Measurements from ENCODE around the gene SUV39H1.
"Not testable (repeated sequence)": the region's sequence is repeated elsewhere in the genome, so short reads cannot be mapped to it uniquely, and the experiment has no call there.

Gene SUV39H1

DNA sequence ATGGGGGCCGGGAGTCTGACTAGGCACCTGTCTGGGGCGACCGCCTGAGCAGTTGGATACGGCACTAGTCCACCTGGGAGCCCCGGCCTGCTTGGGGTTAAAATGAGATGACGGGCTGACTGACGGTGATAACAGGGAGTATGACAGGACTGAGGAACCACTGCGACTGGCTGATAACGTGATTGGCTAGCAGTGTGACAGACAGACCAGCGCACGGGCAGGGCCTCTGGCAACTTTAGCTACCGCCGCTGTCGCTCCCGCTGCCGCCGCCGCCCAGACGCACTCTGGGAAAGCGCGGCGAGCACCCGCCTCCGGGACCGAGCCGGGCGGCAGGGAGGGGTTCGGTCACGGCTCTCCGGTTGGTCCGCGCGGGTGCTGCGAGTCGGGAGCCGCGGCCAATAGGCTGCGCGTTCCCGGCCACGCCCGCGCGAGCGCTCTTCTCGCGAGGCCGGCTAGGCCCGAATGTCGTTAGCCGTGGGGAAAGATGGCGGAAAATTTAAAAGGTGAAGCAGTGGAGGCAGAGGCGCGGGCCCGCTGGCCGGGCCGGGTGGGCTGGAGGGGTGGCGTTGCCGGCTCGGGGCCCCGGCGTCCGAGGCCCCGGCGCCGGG, at the start of gene SUV39H1:
TSS of gene SUV39H1 (plus strand) at position 434 of the 608 bp plus-strand sequence. CDS start at position 485, 51 bp downstream.
- peak; percentile 83 for DNase-seq (ENCODE audit: low spot score)

GRCh38 chrX:48648336-48648751, 48.2 kb upstream of the SUV39H1 start:
- no peak for DNase-seq (ENCODE audit: low spot score)

GRCh38 chrX:48649102-48649501, 47.4 kb upstream of the SUV39H1 start:
- DNase-seq (ENCODE audit: low spot score), result no peak

DNA sequence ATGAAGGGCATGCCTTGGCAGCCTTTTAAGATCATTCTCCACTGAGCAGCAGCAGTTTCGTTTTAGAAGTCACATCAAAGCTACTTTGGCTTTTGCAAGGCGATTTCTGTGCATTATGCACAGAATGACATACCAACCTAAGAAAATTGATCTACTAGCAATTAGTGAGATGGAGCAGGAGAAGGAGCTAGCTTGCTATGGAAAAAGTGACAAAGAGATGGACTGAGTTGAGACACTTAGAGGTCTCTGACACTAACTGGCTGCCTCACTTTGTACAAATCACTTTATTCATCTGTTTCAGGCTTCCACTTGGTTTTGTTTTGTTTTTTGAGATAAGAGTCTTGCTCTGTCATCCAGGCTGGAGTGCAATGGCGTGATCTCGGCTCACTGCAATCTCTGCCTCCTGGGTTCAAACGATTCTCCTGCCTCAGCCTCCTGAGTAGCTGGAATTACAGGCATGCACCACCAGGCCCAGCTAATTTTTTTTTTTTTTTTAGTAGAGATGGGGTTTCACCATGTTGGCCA, 44.4 kb upstream of the SUV39H1 start:
- not testable (repeated sequence) for DNase-seq (ENCODE audit: low spot score)

DNA sequence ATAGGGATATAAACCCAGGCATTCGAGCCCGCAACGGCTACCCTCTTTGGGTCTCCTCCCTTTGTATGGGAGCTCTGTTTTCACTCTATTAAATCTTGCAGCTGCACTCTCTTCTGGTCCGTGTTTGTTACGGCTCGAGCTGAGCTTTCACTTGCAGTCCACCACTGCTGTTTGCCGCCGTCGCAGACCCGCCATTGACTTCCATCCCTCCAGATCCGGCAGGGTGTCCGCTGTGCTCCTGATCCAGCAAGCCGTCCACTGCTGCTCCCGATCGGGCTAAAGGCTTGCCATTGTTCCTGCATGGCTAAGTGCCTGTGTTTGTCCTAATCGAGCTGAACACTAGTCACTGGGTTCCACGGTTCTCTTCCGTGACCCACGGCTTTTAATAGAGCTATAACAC, 41.8 kb upstream of the SUV39H1 start:
- DNase-seq (ENCODE audit: low spot score), result not testable (repeated sequence)

DNA sequence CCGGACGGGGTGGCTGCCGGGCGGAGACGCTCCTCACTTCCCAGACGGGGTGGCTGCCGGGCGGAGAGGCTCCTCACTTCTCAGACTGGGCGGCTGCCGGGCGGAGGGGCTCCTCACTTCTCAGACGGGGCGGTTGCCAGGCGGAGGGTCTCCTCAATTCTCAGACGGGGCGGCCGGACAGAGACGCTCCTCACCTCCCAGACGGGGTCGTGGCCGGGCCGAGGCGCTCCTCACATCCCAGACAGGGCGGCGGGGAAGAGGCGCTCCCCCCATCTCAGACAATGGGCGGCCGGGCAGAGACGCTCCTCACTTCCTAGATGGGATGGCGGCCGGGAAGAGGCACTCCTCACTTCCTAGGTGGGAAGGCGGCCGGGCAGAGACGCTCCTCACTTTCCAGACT, 36.8 kb upstream of the SUV39H1 start:
- not testable (repeated sequence) for DNase-seq (ENCODE audit: low spot score)

GRCh38 chrX:48663241-48663640, 33.3 kb upstream of the SUV39H1 start:
- no peak for DNase-seq (ENCODE audit: low spot score)

DNA sequence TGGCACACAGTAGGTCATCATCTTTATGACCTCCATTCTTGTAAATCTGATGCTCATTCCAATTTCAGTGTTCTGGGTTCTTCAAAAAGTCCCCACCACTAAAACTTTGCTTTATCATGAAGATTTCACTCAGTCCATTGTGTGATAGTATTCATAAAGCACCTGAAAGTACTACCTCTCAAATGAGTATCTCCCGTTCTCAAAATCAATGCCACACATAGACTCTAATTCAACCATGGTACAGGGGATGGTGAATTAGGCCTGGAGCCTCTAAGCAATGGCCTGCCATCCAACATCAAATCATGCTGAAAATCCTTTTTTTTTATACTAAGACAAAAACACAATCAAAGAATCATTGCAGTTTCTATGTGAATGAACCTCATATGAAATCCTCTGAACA, 32.4 kb upstream of the SUV39H1 start:
- DNase-seq (ENCODE audit: low spot score), result no peak

DNA sequence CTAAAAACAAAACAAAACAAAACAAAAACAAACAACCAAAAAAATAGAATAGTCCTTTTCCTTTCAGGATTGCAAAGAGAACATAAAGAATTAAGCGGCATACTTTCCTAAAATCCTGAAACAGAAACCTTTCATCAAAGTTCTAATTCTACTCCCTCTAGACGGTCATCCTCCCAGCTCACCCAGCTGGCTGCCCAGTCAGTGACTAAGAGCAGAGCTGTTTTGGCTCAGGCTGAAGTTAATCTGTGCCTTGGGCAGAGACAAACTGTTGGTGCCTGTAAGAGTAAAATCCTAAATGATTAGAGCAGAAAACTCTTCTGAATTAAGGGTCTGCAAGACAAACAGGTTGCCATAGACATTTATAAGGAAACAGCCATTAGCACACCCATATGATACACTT, 30.5 kb upstream of the SUV39H1 start:
- DNase-seq (ENCODE audit: low spot score), result no peak

DNA sequence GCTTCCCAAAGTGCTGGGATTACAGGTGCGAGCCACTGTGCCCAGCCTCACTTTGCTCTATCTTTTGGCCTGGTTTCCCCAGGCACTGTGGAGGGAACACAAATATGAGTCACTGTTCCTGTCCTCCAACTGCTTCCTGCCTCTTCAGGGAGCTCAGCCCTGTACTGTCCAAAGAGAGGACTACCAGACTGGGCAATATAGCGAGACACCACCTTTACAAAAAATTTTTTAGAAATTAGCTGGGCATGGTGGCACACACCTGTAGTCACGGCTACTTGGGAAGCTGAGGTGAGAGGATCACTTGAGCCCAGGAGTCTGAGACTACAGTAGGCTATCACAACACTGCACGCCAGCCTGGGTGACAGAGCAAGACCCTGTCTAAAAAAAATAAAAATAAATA, 29.9 kb upstream of the SUV39H1 start:
- DNase-seq (ENCODE audit: low spot score), result no peak

DNA sequence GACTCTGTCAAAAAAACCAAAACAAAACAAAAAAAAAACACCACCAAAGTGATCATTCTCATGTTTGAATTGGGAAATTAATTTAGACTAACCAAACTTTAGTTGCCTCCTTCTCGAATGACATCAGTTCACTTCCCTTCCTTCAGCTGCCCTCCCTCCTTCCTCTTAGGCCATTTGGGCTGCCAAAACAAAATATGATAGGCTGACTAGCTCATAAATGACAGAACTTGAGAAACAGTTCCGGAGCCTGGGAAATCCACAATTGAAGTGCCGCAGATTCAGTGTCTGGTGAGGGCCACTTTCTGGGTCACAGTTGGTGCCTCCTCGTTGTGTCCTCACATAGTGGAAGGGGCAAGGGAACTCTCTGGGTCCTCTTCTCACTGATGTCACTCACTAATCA, 29.0 kb upstream of the SUV39H1 start:
- DNase-seq (ENCODE audit: low spot score), result no peak

DNA sequence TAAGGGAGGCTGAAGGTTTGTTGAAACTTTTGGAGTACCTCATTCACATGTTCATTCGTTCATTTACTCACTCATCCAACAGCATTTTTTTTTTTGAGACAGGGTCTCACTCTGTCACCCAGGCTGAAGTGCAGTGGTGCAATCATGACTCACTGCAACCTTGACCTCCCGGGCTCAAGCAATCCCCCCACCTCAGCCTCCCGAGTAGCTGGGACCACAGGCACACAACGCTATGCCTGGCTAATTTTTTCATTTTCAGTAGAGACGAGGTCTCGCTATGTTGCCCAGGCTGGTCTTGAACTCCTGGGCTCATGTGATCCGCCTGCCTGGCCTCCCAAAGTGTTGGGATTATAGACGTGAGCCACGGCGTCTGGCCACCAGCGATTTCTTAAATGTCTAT, 28.3 kb upstream of the SUV39H1 start:
- DNase-seq (ENCODE audit: low spot score), result not testable (repeated sequence)

GRCh38 chrX:48676106-48676892, 20.2 kb upstream of the SUV39H1 start:
- DNase-seq (ENCODE audit: low spot score), result peak; percentile 84

DNA sequence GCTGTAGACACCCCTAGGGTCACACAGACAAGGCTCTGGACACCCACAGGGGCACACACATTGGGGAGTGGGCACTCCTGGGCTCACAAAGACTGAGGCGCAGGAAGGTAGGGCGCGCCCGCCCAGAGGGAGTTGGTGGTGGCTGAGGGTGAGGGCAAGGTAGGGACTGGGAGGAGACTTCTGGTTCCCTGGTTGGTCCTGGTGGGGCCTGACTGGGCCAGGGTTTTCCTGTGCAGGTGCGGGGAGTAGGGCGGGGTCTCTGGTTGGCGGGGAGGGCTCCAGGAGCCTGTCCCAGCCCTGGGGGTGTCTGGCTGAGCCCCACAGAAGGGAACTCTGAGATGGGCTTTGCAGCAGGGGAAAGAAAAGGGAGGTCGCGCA, 19.7 kb upstream of the SUV39H1 start:
- no peak for DNase-seq (ENCODE audit: low spot score)

GRCh38 chrX:48677516-48677915, 19.0 kb upstream of the SUV39H1 start:
- DNase-seq (ENCODE audit: low spot score), result no peak

DNA sequence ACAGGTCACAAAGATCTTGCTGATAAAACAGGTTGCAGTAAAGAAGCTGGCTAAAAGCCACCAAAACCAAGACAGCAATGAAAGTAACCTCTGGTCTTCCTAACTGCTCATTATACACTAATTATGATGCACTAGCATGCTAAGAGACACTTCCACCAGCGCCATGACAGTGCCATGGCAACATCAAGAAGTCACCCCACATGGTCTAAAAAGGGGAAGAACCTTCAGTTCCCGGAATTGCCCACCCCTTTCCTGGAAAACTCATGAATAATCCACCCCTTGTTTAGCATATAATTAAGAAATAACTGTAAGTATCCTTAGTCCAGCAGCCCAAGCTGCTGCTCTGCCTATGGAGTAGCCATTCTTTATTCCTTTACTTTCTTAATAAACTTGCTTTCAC, 16.1 kb upstream of the SUV39H1 start:
- not testable (repeated sequence) for DNase-seq (ENCODE audit: low spot score)

DNA sequence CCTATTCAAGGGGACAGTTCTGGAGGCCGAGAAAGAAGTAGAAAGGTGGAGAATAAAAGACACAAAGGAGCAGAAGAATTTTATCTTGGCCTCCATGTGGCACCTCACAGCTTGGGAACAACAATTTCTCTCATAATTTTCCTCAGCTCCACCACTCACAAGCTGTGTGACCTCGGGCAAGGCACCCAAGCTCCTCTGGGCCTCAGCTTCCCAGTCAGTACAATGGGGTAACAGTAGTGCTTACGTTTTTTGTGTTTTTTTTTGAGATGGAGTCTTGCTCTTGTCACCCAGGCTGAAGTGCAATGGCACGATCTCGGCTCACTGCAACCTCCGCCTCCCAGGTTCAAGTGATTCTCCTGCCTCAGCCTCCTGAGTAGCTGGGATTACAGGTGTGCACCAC, 15.6 kb upstream of the SUV39H1 start:
- DNase-seq (ENCODE audit: low spot score), result not testable (repeated sequence)

DNA sequence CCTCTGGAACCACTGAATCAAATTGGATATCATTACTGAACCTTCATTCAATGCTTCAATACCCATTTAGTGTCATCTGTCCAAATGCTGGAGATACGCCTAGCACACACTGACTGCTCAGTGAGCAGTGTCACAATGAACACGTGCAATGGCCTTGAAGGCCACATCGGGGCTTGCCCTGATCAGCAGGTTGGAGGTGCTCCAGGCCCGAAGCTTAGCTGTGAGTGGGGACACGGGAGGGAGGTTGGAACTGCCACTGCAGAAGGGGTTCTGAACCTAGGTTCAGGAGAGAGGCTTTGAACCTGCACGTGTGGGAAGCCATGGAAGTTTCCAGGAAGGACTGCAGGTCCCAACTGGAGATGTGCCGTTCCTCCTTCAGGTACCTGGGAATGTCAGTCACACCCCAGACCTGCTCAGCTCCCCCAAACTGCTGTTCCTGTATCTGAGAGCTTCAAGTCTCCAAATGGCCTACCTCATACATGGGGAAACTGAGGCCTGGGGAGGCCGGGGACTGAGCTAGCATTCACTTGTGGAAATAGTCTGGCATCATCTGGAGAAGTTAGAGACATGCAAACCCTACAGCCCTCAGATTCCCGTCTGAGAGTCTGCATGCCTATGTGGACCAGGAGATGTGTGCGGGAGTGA, 14.9 kb upstream of the SUV39H1 start:
- no peak for DNase-seq (ENCODE audit: low spot score)

- not testable (repeated sequence) for DNase-seq (ENCODE audit: low spot score)
These were observed 13.7 kb upstream of the SUV39H1 start for GRCh38 chrX:48682795-48683194.

DNA sequence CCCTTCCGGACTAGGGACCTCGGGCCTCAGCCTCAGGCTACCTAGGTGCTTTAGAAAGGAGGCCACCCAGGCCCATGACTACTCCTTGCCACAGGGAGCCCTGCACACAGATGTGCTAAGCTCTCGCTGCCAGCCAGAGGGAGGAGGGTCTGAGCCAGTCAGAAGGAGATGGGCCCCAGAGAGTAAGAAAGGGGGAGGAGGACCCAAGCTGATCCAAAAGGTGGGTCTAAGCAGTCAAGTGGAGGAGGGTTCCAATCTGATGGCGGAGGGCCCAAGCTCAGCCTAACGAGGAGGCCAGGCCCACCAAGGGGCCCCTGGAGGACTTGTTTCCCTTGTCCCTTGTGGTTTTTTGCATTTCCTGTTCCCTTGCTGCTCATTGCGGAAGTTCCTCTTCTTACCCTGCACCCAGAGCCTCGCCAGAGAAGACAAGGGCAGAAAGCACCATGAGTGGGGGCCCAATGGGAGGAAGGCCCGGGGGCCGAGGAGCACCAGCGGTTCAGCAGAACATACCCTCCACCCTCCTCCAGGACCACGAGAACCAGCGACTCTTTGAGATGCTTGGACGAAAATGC, 13.0 kb upstream of the SUV39H1 start, which contains the start of gene WAS:
TSS of gene WAS (plus strand) at position 389 of the 572 bp plus-strand sequence. CDS start at position 444, 55 bp downstream.
- DNase-seq (ENCODE audit: low spot score), result no peak

GRCh38 chrX:48684134-48684533, 12.4 kb upstream of the SUV39H1 start:
- DNase-seq (ENCODE audit: low spot score), result no peak

DNA sequence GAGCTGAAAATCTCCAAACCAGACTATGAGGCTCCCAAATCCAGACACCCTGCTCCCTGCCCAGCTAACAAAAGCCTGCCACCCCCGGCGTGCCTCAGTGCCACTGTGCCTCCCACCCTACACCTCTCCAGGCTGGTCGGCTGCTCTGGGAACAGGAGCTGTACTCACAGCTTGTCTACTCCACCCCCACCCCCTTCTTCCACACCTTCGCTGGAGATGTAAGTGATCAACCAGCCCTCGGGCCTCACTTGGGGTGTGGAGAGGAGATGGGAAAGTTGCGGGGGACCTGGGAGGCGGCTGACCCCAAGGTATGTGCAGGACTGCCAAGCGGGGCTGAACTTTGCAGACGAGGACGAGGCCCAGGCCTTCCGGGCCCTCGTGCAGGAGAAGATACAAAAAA, 11.1 kb upstream of the SUV39H1 start:
- DNase-seq (ENCODE audit: low spot score), result no peak

Data from LoVo (cell line).